Thymus (tissue), 14 donors: ENCODE data around the gene SRPRB. TPM values are rescaled to one million over a fixed set of nuclear protein-coding genes. Genes with fewer than 3 reads are reported as not detected.

ENCODE experiments used
- DNase-seq, 9 donors: peaks; one replicate each; pipeline ENCODE4 v3.0.0-alpha.2; 2013; ENCODE audit warnings: low spot score in 9 of 9, low read depth in 6 of 9, missing footprints in 1 of 9
- H3K27ac ChIP-seq, 2 donors: one replicate each; pipeline ENCODE4 v1.5.1; 2013; ENCODE audit warnings: control low read depth in 1 of 2, low read depth in 1 of 2, low read length in 1 of 2, mild to moderate bottlenecking in 1 of 2, moderate library complexity in 1 of 2
- H3K27me3 ChIP-seq, 2 donors: one replicate each; pipeline ENCODE4 v1.5.1; 2013; ENCODE audit warnings: low read length in 1 of 2; ENCODE audit not compliant: control insufficient read depth in 2 of 2, insufficient read depth in 1 of 2
- H3K36me3 ChIP-seq, 2 donors: one replicate each; pipeline ENCODE4 v1.5.1; 2013; ENCODE audit warnings: low read length in 1 of 2, mild to moderate bottlenecking in 1 of 2, moderate library complexity in 1 of 2; ENCODE audit not compliant: control insufficient read depth in 2 of 2, insufficient read depth in 2 of 2
- H3K4me1 ChIP-seq, 2 donors: one replicate each; pipeline ENCODE4 v1.5.1; 2013; ENCODE audit warnings: low read length in 2 of 2; ENCODE audit not compliant: control insufficient read depth in 2 of 2, insufficient read depth in 2 of 2
- H3K4me3 ChIP-seq, 2 donors: one replicate each; pipeline ENCODE4 v1.5.1; 2013; ENCODE audit warnings: low read length in 2 of 2, control low read depth in 1 of 2, mild to moderate bottlenecking in 1 of 2
- H3K9me3 ChIP-seq, 2 donors: one replicate each; pipeline ENCODE4 v1.5.1; 2013; ENCODE audit warnings: low read length in 1 of 2, mild to moderate bottlenecking in 1 of 2; ENCODE audit not compliant: control insufficient read depth in 2 of 2, insufficient read depth in 1 of 2
- WGBS: extraction: QIAGEN DNeasy Blood & Tissue Kit; methylation state at CpG from one replicate; pipeline ENCODE4 v1.1.7; 2013; 5-methylcytosine and 5-hydroxymethylcytosine counted together
- long read RNA-seq, 10 donors: transcript quantifications; one replicate each; lab custom pipeline, GENCODE V29; 2026
- polyA plus RNA-seq: library from polyadenylated mRNA; stranded (reverse); fragments of 200-250 nt; gene quantifications from one replicate; pipeline ENCODE4 v1.2.3, GENCODE V29; 2013
- total RNA-seq: library from RNA; stranded (reverse); fragments of 120-200 nt; gene quantifications from one replicate; pipeline ENCODE4 v1.2.4, GENCODE V29; 2013
- donor health status: healthy.

Gene SRPRB
- 28.0 TPM for total RNA-seq
- 17.7 TPM for polyA plus RNA-seq
- long read RNA-seq, donor 1, partial matches to known transcripts, result 0 of 1 reads
- long read RNA-seq, donor 1, other reads (novel, unspliced or antisense), result 0 of 1 reads
- long read RNA-seq, donor 2, partial matches to known transcripts, result 20 of 21 reads
- long read RNA-seq, donor 2, other reads (novel, unspliced or antisense), result 0 of 21 reads
- long read RNA-seq, donor 3, partial matches to known transcripts, result 20 of 20 reads
- long read RNA-seq, donor 3, other reads (novel, unspliced or antisense), result 0 of 20 reads
- long read RNA-seq, donor 4, partial matches to known transcripts, result 8 of 9 reads
- long read RNA-seq, donor 4, other reads (novel, unspliced or antisense), result 0 of 9 reads
- long read RNA-seq, donor 5, partial matches to known transcripts, result 27 of 29 reads
- long read RNA-seq, donor 5, other reads (novel, unspliced or antisense), result 0 of 29 reads
- long read RNA-seq, donor 6, partial matches to known transcripts, result 9 of 10 reads
- long read RNA-seq, donor 6, other reads (novel, unspliced or antisense), result 0 of 10 reads
- long read RNA-seq, donor 7, partial matches to known transcripts, result 10 of 10 reads
- long read RNA-seq, donor 7, other reads (novel, unspliced or antisense), result 0 of 10 reads
- long read RNA-seq, donor 8, partial matches to known transcripts, result 14 of 14 reads
- long read RNA-seq, donor 8, other reads (novel, unspliced or antisense), result 0 of 14 reads
- long read RNA-seq, donor 9, partial matches to known transcripts, result 12 of 12 reads
- long read RNA-seq, donor 9, other reads (novel, unspliced or antisense), result 0 of 12 reads
- long read RNA-seq, donor 10, partial matches to known transcripts, result 13 of 14 reads
- long read RNA-seq, donor 10, other reads (novel, unspliced or antisense), result 0 of 14 reads

DNA sequence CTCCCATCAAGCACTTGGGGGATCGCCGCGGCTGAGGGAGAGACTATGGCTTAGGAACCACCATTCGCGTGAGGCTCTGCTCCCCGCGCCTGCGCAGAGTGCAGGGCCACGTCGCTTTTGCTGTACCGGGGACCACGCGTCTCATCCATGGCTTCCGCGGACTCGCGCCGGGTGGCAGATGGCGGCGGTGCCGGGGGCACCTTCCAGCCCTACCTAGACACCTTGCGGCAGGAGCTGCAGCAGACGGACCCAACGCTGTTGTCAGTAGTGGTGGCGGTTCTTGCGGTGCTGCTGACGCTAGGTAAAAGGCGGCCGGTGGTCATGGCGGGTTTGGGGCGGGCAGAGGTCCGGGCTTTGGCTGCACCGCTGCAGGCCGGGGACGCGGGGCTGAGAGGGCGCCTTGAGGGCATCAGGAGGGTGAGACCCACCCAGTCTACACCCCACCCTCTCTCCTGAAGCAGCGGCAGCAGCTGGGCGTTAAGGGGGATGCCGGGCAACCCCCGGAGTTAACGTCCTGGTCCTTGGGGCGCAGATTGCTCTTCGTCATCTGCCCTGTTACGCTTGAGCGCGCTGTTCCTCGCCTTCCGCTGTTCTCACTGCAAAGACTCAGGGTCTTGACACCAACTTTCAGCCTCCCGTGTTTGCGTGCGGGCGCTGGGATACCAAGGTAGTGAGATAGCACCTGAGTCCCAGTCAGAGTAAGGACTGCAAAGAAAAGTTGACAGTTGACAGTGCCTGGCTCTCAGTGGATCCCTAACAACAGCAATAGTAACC, at the start of gene SRPRB:
Gene SRPRB, plus strand, starts transcription at position 114 of the 774 bp plus-strand sequence. Its CDS starts 34 bp downstream, at position 148.
- DNase-seq, result peak; percentile 89 to 97 (median 93)
- Histone ChIP-seq H3K9me3 (no peaks in the 10 kb centered on the region), H3K4me1 (peaks cover 3 to 5% of the 10 kb centered on the region in 2 donors), H3K27me3 (peaks cover 0 to 2% of the 10 kb centered on the region in 2 donors), H3K27ac (peak within 1 kb of the TSS; percentile 79 to 87), H3K36me3 (peaks cover 3 to 10% of the 10 kb centered on the region in 2 donors), H3K4me3 (peak within 1 kb of the TSS; percentile 86 to 89)
- under 1% methylated on average over 53 of the region's 53 CpGs for WGBS

DNA sequence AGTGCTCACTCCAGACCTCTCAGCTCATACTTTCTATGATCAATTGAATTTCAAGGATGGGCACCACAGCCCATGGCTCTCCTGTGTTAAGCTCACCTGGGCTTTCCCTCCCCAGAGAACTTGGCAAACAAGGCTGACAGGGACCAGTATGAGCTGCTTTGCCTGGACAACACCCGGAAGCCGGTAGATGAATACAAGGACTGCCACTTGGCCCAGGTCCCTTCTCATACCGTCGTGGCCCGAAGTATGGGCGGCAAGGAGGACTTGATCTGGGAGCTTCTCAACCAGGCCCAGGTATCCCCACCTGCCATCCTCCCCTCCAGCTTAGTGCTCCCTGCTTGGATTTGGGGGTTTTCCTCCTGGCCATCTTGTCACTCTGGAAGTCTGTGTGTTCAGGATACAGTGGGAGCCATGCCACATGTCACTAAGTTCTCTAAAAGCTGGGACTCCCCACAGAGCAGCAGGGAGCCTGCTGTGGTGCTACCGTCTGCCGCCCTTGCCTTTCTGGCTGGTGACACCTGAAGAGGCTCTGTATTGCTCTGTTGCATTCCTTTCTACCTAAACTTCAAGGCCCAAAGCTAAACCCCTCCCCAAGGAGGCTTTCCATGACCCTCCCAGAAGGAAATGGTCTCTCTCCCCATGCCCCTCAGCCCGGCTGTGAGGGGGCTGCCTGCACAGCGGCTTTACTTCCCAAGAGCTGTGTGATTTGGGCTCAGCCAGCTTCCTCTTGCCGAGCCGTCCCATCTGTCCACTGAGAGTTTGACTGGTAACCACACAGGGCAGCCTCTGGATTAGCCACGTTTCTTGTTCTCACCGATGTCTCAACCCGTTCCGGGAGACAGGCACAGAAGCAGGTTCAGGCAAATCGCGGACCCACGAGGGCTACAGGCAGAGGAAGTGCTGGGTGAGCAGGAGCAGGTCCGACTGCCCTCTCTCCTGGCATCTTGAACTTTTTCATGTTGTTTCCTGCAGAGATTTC, 48.6 kb upstream of the SRPRB start:
- Histone ChIP-seq H3K4me3 (no peak overlapping the region), H3K27ac (no peak overlapping the region), H3K27me3 (peaks cover 0 to 4% of the 10 kb centered on the region in 2 donors), H3K4me1 (no peaks in the 10 kb centered on the region), H3K36me3 (no peaks in the 10 kb centered on the region), H3K9me3 (no peaks in the 10 kb centered on the region)
- WGBS, result 87% methylated on average over 20 of the region's 20 CpGs
- no peak for DNase-seq

- Histone ChIP-seq H3K9me3 (no peaks in the 10 kb centered on the region), H3K27me3 (peaks cover 0 to 4% of the 10 kb centered on the region in 2 donors), H3K4me3 (no peak overlapping the region), H3K27ac (no peak overlapping the region), H3K36me3 (no peaks in the 10 kb centered on the region), H3K4me1 (no peaks in the 10 kb centered on the region)
- no peak for DNase-seq
- 85% methylated on average over 6 of the region's 6 CpGs for WGBS
Measured at GRCh38 chr3:133757701-133758567, 47.7 kb upstream of the SRPRB start.

- peaks cover 0 to 4% of the 10 kb centered on the region in 2 donors for H3K27me3 ChIP-seq
- no peaks in the 10 kb centered on the region for H3K4me1 ChIP-seq
- 94% methylated on average over 1 of the region's 1 CpG for WGBS
Measured at GRCh38 chr3:133758568-133758928, 47.1 kb upstream of the SRPRB start.

DNA sequence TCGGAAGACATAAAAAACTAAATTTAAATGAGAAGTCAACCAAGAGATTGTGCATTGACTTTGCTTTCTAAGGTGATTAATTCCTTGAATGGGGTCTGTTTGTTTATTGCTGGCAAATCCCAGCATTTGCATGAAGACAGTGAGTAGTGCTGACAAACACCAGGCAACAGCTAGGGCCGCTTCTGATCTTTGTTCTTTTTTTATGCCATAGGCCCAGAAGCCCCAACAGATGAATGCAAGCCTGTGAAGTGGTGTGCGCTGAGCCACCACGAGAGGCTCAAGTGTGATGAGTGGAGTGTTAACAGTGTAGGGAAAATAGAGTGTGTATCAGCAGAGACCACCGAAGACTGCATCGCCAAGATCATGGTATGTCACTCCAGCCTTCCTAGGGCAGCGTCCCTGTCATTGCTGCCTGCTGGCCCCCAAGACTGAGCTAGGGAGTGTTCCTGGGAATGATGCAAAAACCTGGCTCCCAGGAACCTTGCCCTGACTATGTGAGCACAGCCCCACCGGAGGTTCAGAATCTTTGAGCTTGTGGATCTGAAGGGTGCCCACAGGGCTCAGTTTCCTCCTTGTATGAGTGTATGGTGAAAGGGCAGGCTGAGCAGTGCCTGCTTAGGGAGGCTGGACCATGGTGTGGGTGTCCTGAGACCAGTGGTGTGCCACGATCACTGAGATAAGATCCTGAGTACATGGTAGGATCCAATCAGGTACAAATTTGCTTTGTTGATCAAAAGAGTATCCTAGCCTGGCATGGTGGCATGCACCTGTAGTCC, 46.5 kb upstream of the SRPRB start:
- Histone ChIP-seq H3K36me3 (no peaks in the 10 kb centered on the region), H3K27ac (no peak overlapping the region), H3K4me1 (no peaks in the 10 kb centered on the region), H3K9me3 (no peaks in the 10 kb centered on the region), H3K4me3 (no peak overlapping the region), H3K27me3 (peaks cover 0 to 4% of the 10 kb centered on the region in 2 donors)
- no peak for DNase-seq
- 98% methylated on average over 9 of the region's 9 CpGs for WGBS

More at GRCh38 chr3:133758568-133758928, 47.1 kb upstream of the SRPRB start:
- no peak overlapping the region for H3K4me3 ChIP-seq
- H3K36me3 ChIP-seq, result no peaks in the 10 kb centered on the region
- no peak overlapping the region for H3K27ac ChIP-seq
- DNase-seq, result no peak
- no peaks in the 10 kb centered on the region for H3K9me3 ChIP-seq

GRCh38 chr3:133759740-133760305, 45.8 kb upstream of the SRPRB start:
- no peak overlapping the region for H3K4me3 ChIP-seq
- 83% methylated on average over 2 of the region's 2 CpGs for WGBS
- H3K4me1 ChIP-seq, result no peaks in the 10 kb centered on the region
- no peak for DNase-seq
- no peak overlapping the region for H3K27ac ChIP-seq
- no peaks in the 10 kb centered on the region for H3K36me3 ChIP-seq
- H3K27me3 ChIP-seq, result peaks cover 0 to 4% of the 10 kb centered on the region in 2 donors
- H3K9me3 ChIP-seq, result no peaks in the 10 kb centered on the region

- Histone ChIP-seq H3K27ac (no peak overlapping the region), H3K4me3 (no peak overlapping the region), H3K4me1 (no peaks in the 10 kb centered on the region), H3K9me3 (no peaks in the 10 kb centered on the region), H3K36me3 (no peaks in the 10 kb centered on the region), H3K27me3 (peaks cover 0 to 4% of the 10 kb centered on the region in 2 donors)
- DNase-seq, result no peak
- 95% methylated on average over 2 of the region's 2 CpGs for WGBS
Measured at GRCh38 chr3:133760916-133761315, 44.7 kb upstream of the SRPRB start.
